ENCODE measurements around the gene OTX1. TPM values are rescaled to one million over a fixed set of nuclear protein-coding genes. Genes with fewer than 3 reads are reported as not detected.

OTX1 gene
- total and polyA plus RNA-seq, 2 experiments from 2014 or later, result 0.66 TPM; not detected in 1

DNA sequence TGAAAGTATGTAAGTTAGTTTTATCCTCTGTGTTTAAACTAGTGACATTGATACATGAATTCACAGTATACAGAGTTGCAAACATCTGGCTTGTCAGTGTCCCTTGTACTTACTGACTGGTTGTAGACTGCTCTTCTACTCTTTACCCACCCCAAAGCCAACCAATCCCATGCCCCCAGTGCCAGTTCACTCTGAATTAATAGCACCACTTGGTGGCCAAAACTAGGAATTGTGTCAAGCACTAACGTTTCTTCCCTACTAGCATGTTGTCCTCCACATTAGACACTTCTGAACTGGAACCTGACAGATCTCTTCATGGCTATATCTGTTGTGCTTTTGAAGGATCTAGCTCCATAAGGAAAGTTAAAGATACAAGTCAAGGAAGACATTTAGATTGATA lies 27.2 kb upstream of the OTX1 start:
- H3K4me1 ChIP-seq (ENCODE audit: low read depth), result no peaks in the 10 kb centered on the region
- TF ChIP-seq, protein P1, sequence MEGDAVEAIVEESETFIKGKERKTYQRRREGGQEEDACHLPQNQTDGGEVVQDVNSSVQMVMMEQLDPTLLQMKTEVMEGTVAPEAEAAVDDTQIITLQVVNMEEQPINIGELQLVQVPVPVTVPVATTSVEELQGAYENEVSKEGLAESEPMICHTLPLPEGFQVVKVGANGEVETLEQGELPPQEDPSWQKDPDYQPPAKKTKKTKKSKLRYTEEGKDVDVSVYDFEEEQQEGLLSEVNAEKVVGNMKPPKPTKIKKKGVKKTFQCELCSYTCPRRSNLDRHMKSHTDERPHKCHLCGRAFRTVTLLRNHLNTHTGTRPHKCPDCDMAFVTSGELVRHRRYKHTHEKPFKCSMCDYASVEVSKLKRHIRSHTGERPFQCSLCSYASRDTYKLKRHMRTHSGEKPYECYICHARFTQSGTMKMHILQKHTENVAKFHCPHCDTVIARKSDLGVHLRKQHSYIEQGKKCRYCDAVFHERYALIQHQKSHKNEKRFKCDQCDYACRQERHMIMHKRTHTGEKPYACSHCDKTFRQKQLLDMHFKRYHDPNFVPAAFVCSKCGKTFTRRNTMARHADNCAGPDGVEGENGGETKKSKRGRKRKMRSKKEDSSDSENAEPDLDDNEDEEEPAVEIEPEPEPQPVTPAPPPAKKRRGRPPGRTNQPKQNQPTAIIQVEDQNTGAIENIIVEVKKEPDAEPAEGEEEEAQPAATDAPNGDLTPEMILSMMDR (IDR thresholded peaks at IDR 0.05; ENCODE audit: low read depth, low read length), result peak; percentile 46
- peak; percentile 49 to 57 for DNase-seq (ENCODE audit: low read depth in 1 of 2, low spot score in 1 of 2)
- H3K36me3 ChIP-seq, result no peaks in the 10 kb centered on the region
- H3K27ac ChIP-seq, result no peak overlapping the region
- H3K9me3 ChIP-seq (ENCODE audit: low read depth), result no peaks in the 10 kb centered on the region
- H3K27me3 ChIP-seq, result no peaks in the 10 kb centered on the region
- H3K4me3 ChIP-seq, result no peak overlapping the region

DNA sequence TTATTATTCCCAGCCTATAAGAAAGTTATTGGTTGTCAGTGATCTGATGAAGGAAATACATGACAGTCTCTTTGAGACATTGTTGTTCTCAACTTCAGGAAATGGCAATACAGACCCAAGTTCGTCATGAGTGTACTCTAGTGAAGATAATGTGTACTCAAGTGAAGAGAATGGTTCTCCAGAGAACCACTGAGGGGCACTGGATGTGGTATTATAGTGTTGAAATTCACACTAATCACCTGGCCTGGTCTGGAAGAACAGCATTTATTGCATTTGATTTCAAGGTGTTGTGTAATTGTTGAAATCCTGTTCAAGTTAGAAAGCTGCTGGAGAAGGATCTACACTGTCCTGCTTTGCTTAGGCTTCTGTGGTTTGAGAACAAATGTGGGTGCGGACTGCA lies 23.4 kb upstream of the OTX1 start:
- Histone ChIP-seq H3K27ac (no peak overlapping the region), H3K9me3 (ENCODE audit: low read depth) (no peaks in the 10 kb centered on the region), H3K4me1 (ENCODE audit: low read depth) (no peaks in the 10 kb centered on the region), H3K36me3 (no peaks in the 10 kb centered on the region), H3K27me3 (no peaks in the 10 kb centered on the region), H3K4me3 (no peak overlapping the region)
- TF ChIP-seq, protein P1 (IDR thresholded peaks at IDR 0.05; ENCODE audit: low read depth, low read length), result no peak
- no peak for DNase-seq (ENCODE audit: low read depth in 1 of 2, low spot score in 1 of 2)

DNA sequence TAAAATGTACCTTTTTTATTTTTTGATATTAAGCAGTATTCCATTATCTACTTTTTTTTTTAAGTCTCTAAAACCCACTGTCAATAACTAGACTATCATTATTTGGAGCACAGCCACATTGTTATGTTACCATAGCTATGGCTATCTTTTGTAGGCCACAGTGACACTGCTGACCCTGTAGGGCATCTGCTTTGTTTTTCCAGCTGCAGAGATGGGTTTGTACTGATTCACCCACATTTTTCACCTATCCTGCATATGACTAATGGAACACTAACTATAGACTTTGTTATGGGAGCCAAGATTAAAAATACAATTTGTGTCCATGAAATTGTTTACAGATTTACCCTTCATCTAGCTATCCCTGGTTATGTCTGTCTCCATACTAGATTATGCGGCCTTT lies 21.6 kb upstream of the OTX1 start:
- TF ChIP-seq, protein P1 (IDR thresholded peaks at IDR 0.05; ENCODE audit: low read depth, low read length), result no peak
- Histone ChIP-seq H3K4me1 (ENCODE audit: low read depth) (no peaks in the 10 kb centered on the region), H3K27me3 (no peaks in the 10 kb centered on the region), H3K4me3 (no peak overlapping the region), H3K27ac (no peak overlapping the region), H3K9me3 (ENCODE audit: low read depth) (no peaks in the 10 kb centered on the region), H3K36me3 (no peaks in the 10 kb centered on the region)
- no peak for DNase-seq (ENCODE audit: low read depth in 1 of 2, low spot score in 1 of 2)

DNA sequence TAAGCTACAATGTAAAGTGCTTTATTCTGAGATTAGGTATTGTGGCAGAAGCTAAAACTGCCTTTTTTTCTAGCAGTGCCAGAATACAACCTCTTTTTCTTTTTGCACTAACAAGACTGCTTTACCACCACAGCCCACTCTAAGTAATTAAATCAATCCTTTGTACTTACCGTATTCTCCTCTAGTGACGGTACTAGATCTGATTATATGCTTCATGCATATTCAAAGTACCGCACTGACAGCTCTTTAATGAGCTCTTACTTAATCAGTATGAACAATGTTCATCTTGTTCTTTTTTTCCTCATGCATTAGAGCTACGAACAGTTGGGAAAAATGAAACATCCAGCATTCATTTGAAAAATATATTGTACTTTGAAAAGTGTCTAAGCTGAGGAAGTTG lies 16.1 kb upstream of the OTX1 start:
- DNase-seq (ENCODE audit: low read depth in 1 of 2, low spot score in 1 of 2), result no peak
- Histone ChIP-seq H3K27ac (no peak overlapping the region), H3K4me1 (ENCODE audit: low read depth) (no peaks in the 10 kb centered on the region), H3K9me3 (ENCODE audit: low read depth) (no peaks in the 10 kb centered on the region), H3K4me3 (no peak overlapping the region), H3K27me3 (no peaks in the 10 kb centered on the region), H3K36me3 (no peaks in the 10 kb centered on the region)
- TF ChIP-seq, protein P1 (IDR thresholded peaks at IDR 0.05; ENCODE audit: low read depth, low read length), result no peak

DNA sequence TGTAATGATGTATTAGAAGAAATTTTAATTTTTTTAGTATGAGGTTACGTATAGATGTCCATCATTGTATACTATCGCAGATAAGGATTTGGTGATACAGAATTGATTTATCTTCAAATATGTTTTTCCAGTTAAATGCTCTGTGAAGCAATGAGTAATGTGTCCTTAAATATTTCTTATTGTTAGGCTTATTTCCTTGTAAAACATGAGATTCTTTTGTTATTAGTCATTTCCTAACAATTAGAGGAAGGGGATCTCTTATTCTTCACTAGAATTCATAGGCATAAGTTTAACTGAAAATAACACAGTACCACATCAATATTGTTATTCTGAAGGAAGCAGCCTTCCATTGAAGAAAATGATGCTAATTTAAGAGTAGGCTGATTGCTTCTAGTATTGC lies 15.5 kb upstream of the OTX1 start:
- TF ChIP-seq, protein P1 (IDR thresholded peaks at IDR 0.05; ENCODE audit: low read depth, low read length), result no peak
- DNase-seq (ENCODE audit: low read depth in 1 of 2, low spot score in 1 of 2), result no peak

DNA sequence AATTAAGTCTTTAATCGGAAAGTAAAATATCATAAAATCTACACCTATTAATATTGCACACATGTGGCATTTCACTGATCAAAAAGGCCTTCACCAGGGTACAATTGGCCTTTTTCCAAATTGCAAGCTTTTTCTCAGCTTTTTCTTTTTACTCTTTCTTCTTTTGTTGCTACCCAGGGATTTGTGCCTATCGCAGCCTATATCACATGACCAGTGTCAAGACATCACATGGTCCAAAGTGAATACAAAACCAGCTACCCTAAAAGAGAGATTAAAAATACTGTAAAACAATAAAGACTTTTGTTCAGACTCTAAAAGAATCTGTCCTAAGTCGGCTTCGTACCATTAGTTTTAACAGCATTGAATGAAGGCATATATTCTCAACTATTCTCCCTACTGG lies 15.0 kb upstream of the OTX1 start:
- Histone ChIP-seq H3K27ac (no peak overlapping the region), H3K27me3 (no peaks in the 10 kb centered on the region), H3K4me1 (ENCODE audit: low read depth) (no peaks in the 10 kb centered on the region), H3K4me3 (no peak overlapping the region), H3K9me3 (ENCODE audit: low read depth) (no peaks in the 10 kb centered on the region), H3K36me3 (no peaks in the 10 kb centered on the region)
- DNase-seq (ENCODE audit: low read depth in 1 of 2, low spot score in 1 of 2), result no peak
- TF ChIP-seq, protein P1 (IDR thresholded peaks at IDR 0.05; ENCODE audit: low read depth, low read length), result no peak

More for the DNA sequence above, 15.5 kb upstream of the OTX1 start:
- no peaks in the 10 kb centered on the region for H3K27me3 ChIP-seq
- H3K27ac ChIP-seq, result no peak overlapping the region
- H3K36me3 ChIP-seq, result no peaks in the 10 kb centered on the region
- H3K9me3 ChIP-seq (ENCODE audit: low read depth), result no peaks in the 10 kb centered on the region
- H3K4me1 ChIP-seq (ENCODE audit: low read depth), result no peaks in the 10 kb centered on the region
- no peak overlapping the region for H3K4me3 ChIP-seq
